ENCODE data around the gene TMEM272. TPM values are rescaled to one million over a fixed set of nuclear protein-coding genes. Genes with fewer than 3 reads are reported as not detected.

TMEM272 gene
- total and polyA plus RNA-seq, 12 donors: 0.03 to 0.17 (median 0.05) TPM; not detected in 9

DNA sequence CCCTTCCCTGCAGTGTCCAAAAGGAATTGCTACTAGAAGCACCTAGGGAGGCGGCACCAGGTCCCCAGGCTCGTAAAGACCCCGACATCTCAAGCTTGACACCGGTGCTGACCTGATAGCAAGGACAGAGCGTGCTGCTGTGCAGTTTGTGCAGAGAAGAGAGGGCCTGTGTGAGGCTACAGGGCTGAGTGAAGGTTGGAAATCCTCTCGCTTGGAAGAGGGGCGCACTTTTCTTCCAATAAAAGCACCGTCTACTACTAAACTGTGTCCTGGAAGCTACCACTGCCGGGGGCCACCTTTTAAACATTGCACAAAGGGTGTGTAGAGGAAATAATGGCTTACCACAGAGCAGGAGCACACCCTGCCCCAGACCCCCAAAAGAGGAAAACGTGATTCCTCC, 11.0 kb downstream of the TMEM272 start:
- Histone ChIP-seq H3K27ac (no peak overlapping the region), H3K9me3 (replicated peaks in 1 of 3) (no peaks in the 10 kb centered on the region), H3K4me1 (replicated peaks in 1 of 2) (no peaks in the 10 kb centered on the region), H3K36me3 (replicated peaks in 1 of 2) (no peaks in the 10 kb centered on the region), H3K27me3 (no peaks in the 10 kb centered on the region), H3K4me3 (no peak overlapping the region)
- 75 to 86% (median 77%) methylated on average over 7 to 10 of the region's 10 CpGs for WGBS, 4 donors
- TF ChIP-seq, protein P1, sequence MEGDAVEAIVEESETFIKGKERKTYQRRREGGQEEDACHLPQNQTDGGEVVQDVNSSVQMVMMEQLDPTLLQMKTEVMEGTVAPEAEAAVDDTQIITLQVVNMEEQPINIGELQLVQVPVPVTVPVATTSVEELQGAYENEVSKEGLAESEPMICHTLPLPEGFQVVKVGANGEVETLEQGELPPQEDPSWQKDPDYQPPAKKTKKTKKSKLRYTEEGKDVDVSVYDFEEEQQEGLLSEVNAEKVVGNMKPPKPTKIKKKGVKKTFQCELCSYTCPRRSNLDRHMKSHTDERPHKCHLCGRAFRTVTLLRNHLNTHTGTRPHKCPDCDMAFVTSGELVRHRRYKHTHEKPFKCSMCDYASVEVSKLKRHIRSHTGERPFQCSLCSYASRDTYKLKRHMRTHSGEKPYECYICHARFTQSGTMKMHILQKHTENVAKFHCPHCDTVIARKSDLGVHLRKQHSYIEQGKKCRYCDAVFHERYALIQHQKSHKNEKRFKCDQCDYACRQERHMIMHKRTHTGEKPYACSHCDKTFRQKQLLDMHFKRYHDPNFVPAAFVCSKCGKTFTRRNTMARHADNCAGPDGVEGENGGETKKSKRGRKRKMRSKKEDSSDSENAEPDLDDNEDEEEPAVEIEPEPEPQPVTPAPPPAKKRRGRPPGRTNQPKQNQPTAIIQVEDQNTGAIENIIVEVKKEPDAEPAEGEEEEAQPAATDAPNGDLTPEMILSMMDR (IDR thresholded peaks at IDR 0.05): no peak
- no peak for TF ChIP-seq POLR2A (IDR thresholded peaks at IDR 0.05)
- intact Hi-C loops (cut with DNase I): no loop called here
- DNase-seq: no peak

DNA sequence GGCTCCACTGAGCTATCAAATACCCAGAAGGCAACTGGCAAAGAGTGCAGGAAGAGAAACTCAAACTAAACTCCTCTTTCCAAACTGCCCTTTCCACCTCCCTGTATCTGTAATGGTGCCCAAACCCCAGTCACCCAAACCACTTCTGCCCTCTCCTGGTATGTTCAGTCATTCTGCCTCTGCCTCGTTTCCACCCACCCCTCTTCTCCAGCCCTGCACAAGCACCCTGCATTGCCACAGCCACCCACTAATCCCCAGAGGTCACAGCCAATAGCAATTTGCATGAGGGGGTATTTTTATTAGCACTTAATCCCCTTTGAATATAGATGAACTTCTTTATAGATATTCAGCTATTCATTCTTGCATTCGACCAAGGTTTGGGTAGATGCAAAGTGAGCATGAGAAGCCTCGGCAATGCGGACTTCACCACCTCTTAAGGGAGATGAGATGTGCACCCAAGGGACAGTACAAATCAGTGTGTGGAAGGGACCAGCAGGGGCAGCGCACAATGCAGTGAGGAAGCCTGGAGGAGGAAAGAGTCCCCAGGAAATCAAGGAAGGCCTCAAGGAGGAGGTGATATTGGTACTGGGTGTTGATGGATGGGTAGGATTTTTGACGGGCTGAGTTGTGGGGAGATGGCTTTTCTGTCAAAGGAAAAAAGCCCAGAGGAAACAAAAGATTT, 12.4 kb downstream of the TMEM272 start:
- no peaks in the 10 kb centered on the region for H3K9me3 ChIP-seq (replicated peaks in 1 of 3)
- TF ChIP-seq, protein P1 (IDR thresholded peaks at IDR 0.05): peak in 5 of 6 experiments; percentile 27 to 63 (median 55)
- TF ChIP-seq POLR2A (IDR thresholded peaks at IDR 0.05): no peak
- intact Hi-C loops (cut with DNase I): no loop called here
- WGBS, 4 donors: 69 to 71% (median 70%) methylated on average over 6 of the region's 6 CpGs
- no peaks in the 10 kb centered on the region for H3K4me1 ChIP-seq (replicated peaks in 1 of 2)
- DNase-seq: peak in 5 of 7 donors; percentile 43 to 57 (median 50)
- no peak overlapping the region for H3K27ac ChIP-seq
- no peaks in the 10 kb centered on the region for H3K36me3 ChIP-seq (replicated peaks in 1 of 2)
- peaks cover 4% of the 10 kb centered on the region for H3K27me3 ChIP-seq
- no peak overlapping the region for H3K4me3 ChIP-seq

- intact Hi-C loops (cut with DNase I): no loop called here
- DNase-seq: no peak
- 88 to 94% (median 92%) methylated on average over 4 to 5 of the region's 5 CpGs for WGBS, 4 donors
- Histone ChIP-seq H3K9me3 (replicated peaks in 1 of 3) (no peaks in the 10 kb centered on the region), H3K27ac (no peak overlapping the region), H3K36me3 (replicated peaks in 1 of 2) (no peaks in the 10 kb centered on the region), H3K4me3 (no peak overlapping the region), H3K4me1 (replicated peaks in 1 of 2) (peaks cover 0 to 2% of the 10 kb centered on the region in 2 donors), H3K27me3 (peaks cover 4% of the 10 kb centered on the region)
- no peak for TF ChIP-seq POLR2A (IDR thresholded peaks at IDR 0.05)
- TF ChIP-seq, protein P1 (IDR thresholded peaks at IDR 0.05): no peak
Measured at GRCh38 chr13:51831519-51831918, 13.5 kb downstream of the TMEM272 start.

GRCh38 chr13:51829568-51829899, 15.4 kb downstream of the TMEM272 start:
- TF ChIP-seq, protein P1 (IDR thresholded peaks at IDR 0.05): no peak
- no peak for TF ChIP-seq POLR2A (IDR thresholded peaks at IDR 0.05)
- Histone ChIP-seq H3K36me3 (replicated peaks in 1 of 2) (no peaks in the 10 kb centered on the region), H3K4me3 (no peak overlapping the region), H3K27ac (no peak overlapping the region), H3K27me3 (peaks cover 4% of the 10 kb centered on the region), H3K4me1 (replicated peaks in 1 of 2) (peaks cover 0 to 19% of the 10 kb centered on the region in 2 donors), H3K9me3 (replicated peaks in 1 of 3) (no peaks in the 10 kb centered on the region)
- WGBS, 4 donors: 65 to 80% (median 71%) methylated on average over 2 of the region's 2 CpGs
- DNase-seq: no peak
- intact Hi-C loops (cut with DNase I): no loop called here
